Activated naive CD8-positive, alpha-beta T cell treated with anti-CD3 and anti-CD28 coated beads, Interleukin-2, amount 10 ng/mL, durations not matched to agents 7 days and 5 days (primary cell): ENCODE measurements around the gene AGAP2. TPM values are rescaled to one million over a fixed set of nuclear protein-coding genes. Genes with fewer than 3 reads are reported as not detected.
"Not testable (repeated sequence)": the region's sequence is repeated elsewhere in the genome, so short reads cannot be mapped to it uniquely, and the experiment has no call there.

Experiments used
- ATAC-seq: fragments of 150-1000 bp; cut with Tn5 transposase; one replicate; pipeline ENCODE4 v1.10.0; 2021; ENCODE audit warnings: low read depth, moderate library complexity
- POLR2A ChIA-PET: fragments of 350-600 bp; sonication (Branson Sonifier 250); formaldehyde crosslinking; loops from one replicate; lab custom pipeline; 2021; ENCODE audit warnings: antibody characterized with exemption; lab: Charles Lee
- DNase-seq: peaks from one replicate; pipeline ENCODE4 v3.0.0; 2021
- H3K27ac Mint-ChIP-seq: one replicate; pipeline ENCODE4 v1.8.0; 2022; ENCODE audit warnings: mild to moderate bottlenecking, mixed read lengths
- H3K27me3 Mint-ChIP-seq: one replicate; pipeline ENCODE4 v1.8.0; 2022; ENCODE audit warnings: mild to moderate bottlenecking, moderate library complexity, mixed read lengths
- H3K36me3 Mint-ChIP-seq: one replicate; pipeline ENCODE4 v1.8.0; 2021; ENCODE audit warnings: mild to moderate bottlenecking, mixed read lengths
- H3K4me1 Mint-ChIP-seq: one replicate; pipeline ENCODE4 v1.8.0; 2021; ENCODE audit warnings: mixed read lengths
- H3K4me3 Mint-ChIP-seq: one replicate; pipeline ENCODE4 v1.8.0; 2022; ENCODE audit warnings: mild to moderate bottlenecking, moderate library complexity, mixed read lengths
- H3K9me3 Mint-ChIP-seq: one replicate; pipeline ENCODE4 v1.8.0; 2021; ENCODE audit warnings: mixed read lengths
- total RNA-seq, 2 experiments: library from RNA; stranded (reverse); gene quantifications; one replicate each; pipeline ENCODE4 v1.2.3, GENCODE V29; 2021

AGAP2 gene
- total RNA-seq, 2 experiments from 2014 or later: 68.3 to 71.6 TPM

GRCh38 chr12:57729321-57729844, 9.2 kb downstream of the AGAP2 start:
- peak overlapping the region; percentile 51 for H3K27ac Mint-ChIP-seq
- H3K4me3 Mint-ChIP-seq: no peak overlapping the region
- H3K27me3 Mint-ChIP-seq: no peaks in the 10 kb centered on the region
- H3K4me1 Mint-ChIP-seq: peaks cover 7% of the 10 kb centered on the region
- peaks cover 43% of the 10 kb centered on the region for H3K36me3 Mint-ChIP-seq
- no peaks in the 10 kb centered on the region for H3K9me3 Mint-ChIP-seq
- peak; percentile 19 for DNase-seq
- POLR2A ChIA-PET: interaction anchor here (0.7 to 1.8 kb wide), 3 partner anchors 9 to 15 kb away, joined by 3 to 8 read pairs (median 5); partner anchors contain the start of gene TSPAN31
- ATAC-seq: no peak

- H3K9me3 Mint-ChIP-seq: no peaks in the 10 kb centered on the region
- POLR2A ChIA-PET: interaction anchor here (1.0 to 1.2 kb wide), 2 partner anchors 9 to 12 kb away, joined by 3 to 4 read pairs; no protein-coding TSS in a partner anchor
- H3K4me3 Mint-ChIP-seq: no peak overlapping the region
- no peak overlapping the region for H3K27ac Mint-ChIP-seq
- H3K4me1 Mint-ChIP-seq: peaks cover 7% of the 10 kb centered on the region
- H3K36me3 Mint-ChIP-seq: peaks cover 38% of the 10 kb centered on the region
- ATAC-seq: no peak
- no peaks in the 10 kb centered on the region for H3K27me3 Mint-ChIP-seq
- DNase-seq: no peak
Measured at GRCh38 chr12:57727758-57728395, 10.7 kb downstream of the AGAP2 start.

DNA sequence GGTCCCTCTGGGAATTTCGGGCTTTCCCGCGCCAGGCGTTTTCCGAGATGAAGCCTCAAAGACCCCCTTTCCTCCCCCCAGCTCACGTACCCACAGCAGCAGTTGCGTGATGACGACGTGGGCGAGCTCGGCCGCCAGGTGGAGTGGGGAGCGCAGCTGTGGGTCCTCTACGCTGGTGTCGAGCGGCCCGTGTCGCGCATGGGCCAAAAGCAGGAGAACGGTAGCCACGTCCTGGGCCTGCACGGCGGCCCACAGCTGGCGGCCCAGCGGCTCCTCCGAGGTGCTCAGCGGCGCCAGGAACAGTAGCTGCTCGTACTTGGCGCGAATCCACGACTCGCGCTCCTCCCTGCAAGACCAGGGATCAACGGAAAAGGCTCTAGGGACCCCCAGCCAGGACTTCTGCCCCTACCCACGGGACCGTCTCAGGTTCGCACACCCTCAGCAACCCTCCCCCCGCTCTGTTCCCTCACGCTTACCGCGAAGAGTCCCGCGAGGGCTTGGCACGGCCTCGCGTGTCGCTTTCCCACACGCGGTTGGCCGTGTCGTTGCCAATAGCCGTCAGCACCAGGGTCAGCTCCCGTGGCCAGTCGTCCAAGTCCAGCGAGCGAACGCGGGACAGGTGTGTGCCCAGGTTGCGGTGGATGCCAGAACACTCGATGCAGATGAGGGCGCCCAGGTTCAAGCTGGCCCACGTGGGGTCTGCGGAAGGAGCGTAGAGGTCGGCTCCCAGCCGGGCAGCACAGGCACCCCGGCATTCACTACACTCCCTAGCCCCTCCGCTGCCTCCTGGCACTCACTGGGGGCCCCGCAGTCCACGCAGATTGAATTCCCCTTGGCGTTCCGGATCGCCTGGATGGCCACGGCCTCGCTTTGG, 11.4 kb downstream of the AGAP2 start:
- DNase-seq (no peak), ATAC-seq (no peak)
- POLR2A ChIA-PET: interaction anchor here (1.0 to 1.2 kb wide), 2 partner anchors 10 to 13 kb away, joined by 3 to 4 read pairs; no protein-coding TSS in a partner anchor
- H3K4me1 Mint-ChIP-seq: peaks cover 9% of the 10 kb centered on the region
- no peaks in the 10 kb centered on the region for H3K9me3 Mint-ChIP-seq
- no peaks in the 10 kb centered on the region for H3K27me3 Mint-ChIP-seq
- H3K36me3 Mint-ChIP-seq: peaks cover 32% of the 10 kb centered on the region
- H3K4me3 Mint-ChIP-seq: no peak overlapping the region
- H3K27ac Mint-ChIP-seq: no peak overlapping the region

DNA sequence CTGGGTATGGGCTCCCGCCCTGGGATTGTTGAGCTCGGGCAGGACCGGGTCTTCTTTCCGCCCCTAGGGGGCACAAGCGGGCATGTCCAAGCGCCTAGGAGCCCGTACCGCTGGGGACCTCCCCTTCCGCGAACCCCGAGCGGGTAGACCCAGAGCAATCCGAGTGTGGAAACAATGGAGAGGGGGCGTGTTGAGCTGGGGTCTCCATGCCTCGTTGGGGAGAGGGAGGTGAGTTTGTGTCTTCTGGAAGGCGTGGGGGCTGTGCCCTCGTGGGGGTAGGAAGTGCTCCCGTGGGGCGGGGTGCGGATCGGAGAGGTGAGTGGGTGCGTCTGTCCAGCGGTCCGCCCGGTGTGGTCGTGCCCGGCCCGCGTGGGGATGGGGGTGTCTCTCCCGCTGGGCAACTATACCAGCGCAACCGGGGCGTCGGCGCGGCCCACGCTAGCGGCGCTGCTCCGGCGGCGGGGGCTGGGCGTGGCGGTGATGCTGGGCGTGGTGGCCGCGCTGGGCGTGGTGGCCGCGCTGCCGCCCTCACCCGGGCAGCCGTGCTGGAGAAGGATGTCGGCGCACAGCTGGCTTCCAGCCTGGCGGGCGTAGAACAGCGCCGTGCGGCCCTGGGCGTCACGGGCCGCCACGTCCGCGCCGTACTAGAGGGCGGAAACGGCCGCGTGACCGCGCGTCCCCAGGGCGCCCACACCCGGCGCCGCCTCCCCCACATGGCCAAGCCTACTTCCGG, 12.2 kb downstream of the AGAP2 start:
- H3K9me3 Mint-ChIP-seq: no peaks in the 10 kb centered on the region
- POLR2A ChIA-PET: interaction anchor here (0.8 to 1.3 kb wide), 4 partner anchors 8 to 26 kb away, joined by 3 to 5 read pairs (median 3); partner anchors contain the start of gene CDK4
- peaks cover 9% of the 10 kb centered on the region for H3K4me1 Mint-ChIP-seq
- peak overlapping the region; percentile 26 for H3K27ac Mint-ChIP-seq
- H3K36me3 Mint-ChIP-seq: peaks cover 29% of the 10 kb centered on the region
- ATAC-seq: no peak
- DNase-seq: no peak
- no peaks in the 10 kb centered on the region for H3K27me3 Mint-ChIP-seq
- H3K4me3 Mint-ChIP-seq: no peak overlapping the region

GRCh38 chr12:57725851-57726150, 12.7 kb downstream of the AGAP2 start:
- ATAC-seq (no peak), DNase-seq (no peak)
- H3K27me3 Mint-ChIP-seq: no peaks in the 10 kb centered on the region
- H3K9me3 Mint-ChIP-seq: no peaks in the 10 kb centered on the region
- H3K4me3 Mint-ChIP-seq: no peak overlapping the region
- POLR2A ChIA-PET: interaction anchor here (0.8 to 1.3 kb wide), 3 partner anchors 8 to 26 kb away, joined by 3 to 5 read pairs (median 3); partner anchors contain the start of gene CDK4
- H3K36me3 Mint-ChIP-seq: peaks cover 24% of the 10 kb centered on the region
- peak overlapping the region; percentile 48 for H3K27ac Mint-ChIP-seq
- H3K4me1 Mint-ChIP-seq: peaks cover 9% of the 10 kb centered on the region

DNA sequence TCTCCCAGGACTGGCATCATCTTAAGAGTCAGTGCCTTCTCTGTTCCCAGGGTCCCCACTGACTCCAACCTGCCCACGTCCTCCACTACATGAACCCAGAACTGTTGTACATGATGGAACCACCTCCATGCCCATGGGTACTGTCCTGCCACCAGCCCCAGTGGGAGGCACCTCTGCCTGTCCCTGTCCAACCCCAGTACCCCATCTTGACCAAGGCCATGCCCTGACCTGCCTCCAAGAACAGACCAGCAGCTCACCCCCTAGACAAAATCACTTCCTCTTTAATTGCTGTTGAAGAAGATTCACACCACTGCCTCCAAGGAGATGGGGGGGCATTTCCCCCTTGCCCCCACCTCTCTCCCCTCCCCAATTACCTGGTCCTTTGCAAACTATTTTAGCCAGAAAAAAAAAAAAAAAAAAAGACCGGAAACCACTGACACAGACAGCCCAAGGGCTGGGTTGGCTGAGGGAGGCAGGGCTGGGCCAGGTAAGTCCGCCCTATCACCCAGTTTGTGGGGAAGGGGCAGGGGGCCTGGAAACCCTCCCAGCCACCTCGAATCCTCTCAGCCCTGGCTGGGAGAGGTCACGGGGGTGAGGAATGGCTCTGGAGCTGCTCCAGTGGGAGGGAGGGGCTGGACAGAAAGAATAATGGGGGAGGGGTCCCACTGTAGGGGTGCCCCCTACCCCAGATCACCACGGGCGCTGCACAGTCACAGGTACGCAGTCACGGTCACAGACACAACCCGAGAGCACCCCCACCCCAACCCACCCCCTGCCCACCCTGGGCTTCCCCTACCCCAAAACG, 13.4 kb downstream of the AGAP2 start:
- POLR2A ChIA-PET: interaction anchor here (1.0 to 1.3 kb wide), 2 partner anchors 9 to 17 kb away, joined by 3 to 5 read pairs; no protein-coding TSS in a partner anchor
- Mint-ChIP-seq H3K27ac (peak overlapping the region; percentile 46), H3K36me3 (peaks cover 22% of the 10 kb centered on the region)

GRCh38 chr12:57724003-57724935, 14.3 kb downstream of the AGAP2 start:
- no peak for DNase-seq
- no peak for ATAC-seq
- peak overlapping the region; percentile 46 for H3K27ac Mint-ChIP-seq
- peaks cover 9% of the 10 kb centered on the region for H3K4me1 Mint-ChIP-seq
- POLR2A ChIA-PET: interaction anchor here (1.0 kb wide), 1 partner anchor 9 kb away, joined by 3 read pairs; no protein-coding TSS in a partner anchor
- no peaks in the 10 kb centered on the region for H3K9me3 Mint-ChIP-seq
- peaks cover 25% of the 10 kb centered on the region for H3K36me3 Mint-ChIP-seq
- no peaks in the 10 kb centered on the region for H3K27me3 Mint-ChIP-seq
- no peak overlapping the region for H3K4me3 Mint-ChIP-seq

More for the DNA sequence above, 13.4 kb downstream of the AGAP2 start:
- H3K4me3 Mint-ChIP-seq: no peak overlapping the region
- DNase-seq (no peak), ATAC-seq (no peak)
- H3K9me3 Mint-ChIP-seq: no peaks in the 10 kb centered on the region
- H3K27me3 Mint-ChIP-seq: no peaks in the 10 kb centered on the region
- H3K4me1 Mint-ChIP-seq: peaks cover 9% of the 10 kb centered on the region

- ATAC-seq: no peak
- no peak for DNase-seq
- H3K27me3 Mint-ChIP-seq: no peaks in the 10 kb centered on the region
- H3K27ac Mint-ChIP-seq: peak overlapping the region; percentile 83
- peaks cover 24% of the 10 kb centered on the region for H3K36me3 Mint-ChIP-seq
- POLR2A ChIA-PET: interaction anchor here (1.0 to 1.3 kb wide), 2 partner anchors 9 to 21 kb away, joined by 3 to 7 read pairs; partner anchors contain the start of gene TSPAN31
- no peak overlapping the region for H3K4me3 Mint-ChIP-seq
- H3K9me3 Mint-ChIP-seq: no peaks in the 10 kb centered on the region
- peaks cover 9% of the 10 kb centered on the region for H3K4me1 Mint-ChIP-seq
Measured at GRCh38 chr12:57723630-57723962, 14.9 kb downstream of the AGAP2 start.

GRCh38 chr12:57722716-57723629, 15.6 kb downstream of the AGAP2 start:
- Mint-ChIP-seq H3K27me3 (no peaks in the 10 kb centered on the region), H3K9me3 (no peaks in the 10 kb centered on the region), H3K27ac (peak overlapping the region; percentile 83), H3K36me3 (peaks cover 21% of the 10 kb centered on the region), H3K4me3 (no peak overlapping the region), H3K4me1 (peaks cover 9% of the 10 kb centered on the region)
- no peak for ATAC-seq
- no peak for DNase-seq
- POLR2A ChIA-PET: interaction anchor here (0.6 to 1.5 kb wide), 8 partner anchors 9 to 410 kb away, joined by 3 to 7 read pairs (median 4); partner anchors contain the start of gene TSPAN31

- ATAC-seq, DNase-seq, H3K9me3 Mint-ChIP-seq, H3K4me1 Mint-ChIP-seq, H3K27me3 Mint-ChIP-seq, H3K4me3 Mint-ChIP-seq: not testable (repeated sequence)
- Mint-ChIP-seq H3K36me3 (peaks cover 18% of the 10 kb centered on the region), H3K27ac (peak overlapping the region; percentile 54)
- POLR2A ChIA-PET: interaction anchor here (1.0 to 1.7 kb wide), 7 partner anchors 8 to 79 kb away, joined by 3 to 7 read pairs (median 5); partner anchors contain the start of gene TSPAN31
Measured at GRCh38 chr12:57721846-57722608, 16.5 kb downstream of the AGAP2 start.
